LoVo (cell line): ENCODE data around the gene TMEM156.
"Not testable (repeated sequence)": the region's sequence is repeated elsewhere in the genome, so short reads cannot be mapped to it uniquely, and the experiment has no call there.

Source experiments
- DNase-seq: peaks from one replicate; pipeline ENCODE4 v3.0.0-alpha.2; 2016; ENCODE audit warnings: low spot score

The TMEM156 gene

GRCh38 chr4:38990241-38990640, 42.0 kb downstream of the TMEM156 start:
- no peak for DNase-seq

GRCh38 chr4:38989487-38989886, 42.7 kb downstream of the TMEM156 start:
- DNase-seq: no peak

DNA sequence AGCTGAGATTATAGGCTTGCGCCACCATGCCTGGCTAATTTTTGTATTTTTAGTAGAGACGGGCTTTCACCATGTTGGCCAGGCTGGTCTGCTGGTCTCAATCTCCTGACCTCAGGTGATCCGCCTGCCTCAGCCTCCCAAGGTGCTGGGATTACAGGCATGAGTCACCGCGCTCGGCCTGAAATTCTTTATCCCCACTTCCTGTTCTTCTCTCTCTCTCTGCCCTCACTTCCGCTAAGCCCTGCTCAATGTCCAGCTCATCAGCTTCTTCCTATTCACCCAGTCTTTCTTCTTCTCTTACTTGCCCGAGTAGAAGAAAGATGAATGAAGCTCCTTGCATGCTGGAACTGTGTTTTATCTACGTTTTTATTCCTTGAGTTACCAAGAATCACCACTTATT, 43.9 kb downstream of the TMEM156 start:
- DNase-seq: not testable (repeated sequence)

GRCh38 chr4:38987491-38987890, 44.7 kb downstream of the TMEM156 start:
- DNase-seq: no peak

DNA sequence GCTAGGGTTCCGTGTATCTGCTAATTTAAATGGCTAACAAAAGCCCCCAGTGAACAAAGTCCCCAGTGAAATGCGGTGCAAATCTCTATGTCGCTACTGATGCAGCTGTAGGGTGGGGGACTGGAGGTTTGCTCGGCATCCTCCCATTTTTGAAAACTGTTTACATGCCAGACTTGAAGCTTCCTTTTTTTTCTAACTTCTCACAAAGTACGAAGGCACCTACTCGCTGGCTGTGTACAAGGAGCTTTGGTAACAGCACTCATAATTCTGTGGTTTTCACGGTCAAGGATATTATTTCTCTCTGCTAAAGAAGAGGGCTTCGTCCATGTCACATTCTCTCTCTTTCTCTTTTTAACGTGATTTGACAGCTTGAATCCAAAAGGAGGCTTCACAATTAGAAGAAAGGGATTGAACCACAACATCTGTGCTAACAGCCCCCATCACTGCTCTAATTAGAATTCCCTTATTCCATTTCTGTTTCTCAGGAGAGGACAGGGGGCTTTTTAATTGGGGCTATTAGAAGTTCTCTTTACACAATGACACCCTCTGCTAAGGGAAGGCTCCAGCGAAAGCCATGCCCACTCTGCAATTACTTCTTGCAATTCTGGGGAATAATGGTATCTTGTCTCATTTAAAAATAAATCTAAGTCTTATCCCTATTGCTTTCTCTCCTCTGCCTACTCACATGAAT, 46.7 kb downstream of the TMEM156 start:
- no peak for DNase-seq

DNA sequence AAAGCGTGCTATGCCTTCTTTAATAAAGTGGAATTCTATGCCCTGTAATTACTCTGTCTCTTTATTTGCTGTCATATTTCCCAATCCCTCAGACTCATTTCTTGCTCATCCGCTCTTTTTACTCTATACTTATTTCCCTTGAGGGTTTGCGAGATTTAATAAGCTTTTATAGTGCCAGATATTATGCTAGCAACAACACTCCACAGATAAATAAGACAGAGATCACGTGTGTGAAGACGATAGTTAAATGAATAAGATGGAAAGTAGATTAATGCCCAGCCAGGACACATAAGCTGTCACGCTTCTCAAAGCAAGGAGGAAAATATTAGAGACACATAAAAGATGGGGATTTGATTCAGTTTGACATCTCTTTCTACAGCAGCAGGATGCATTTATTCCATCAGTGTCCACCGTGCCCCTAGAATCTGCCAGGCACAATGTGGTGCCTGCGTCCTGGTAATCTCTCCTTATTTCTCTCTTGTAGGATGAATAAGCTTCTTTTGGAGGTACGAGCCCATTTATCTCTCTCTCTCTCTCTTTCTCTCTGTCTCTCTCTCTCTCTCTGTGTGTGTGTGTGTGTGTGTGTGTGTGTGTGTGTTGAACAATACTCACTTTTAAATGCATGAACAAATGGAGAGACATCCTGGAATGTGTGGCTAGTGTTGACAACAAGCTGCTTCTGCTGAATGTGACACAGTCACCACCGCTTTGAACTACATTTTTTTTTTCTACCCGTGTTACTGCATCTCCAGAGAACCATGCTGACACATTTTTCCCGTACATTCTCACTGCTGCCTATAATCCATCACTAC, 48.2 kb downstream of the TMEM156 start:
- no peak for DNase-seq

- no peak for DNase-seq
Observed at GRCh38 chr4:38983291-38983690, 48.9 kb downstream of the TMEM156 start.

DNA sequence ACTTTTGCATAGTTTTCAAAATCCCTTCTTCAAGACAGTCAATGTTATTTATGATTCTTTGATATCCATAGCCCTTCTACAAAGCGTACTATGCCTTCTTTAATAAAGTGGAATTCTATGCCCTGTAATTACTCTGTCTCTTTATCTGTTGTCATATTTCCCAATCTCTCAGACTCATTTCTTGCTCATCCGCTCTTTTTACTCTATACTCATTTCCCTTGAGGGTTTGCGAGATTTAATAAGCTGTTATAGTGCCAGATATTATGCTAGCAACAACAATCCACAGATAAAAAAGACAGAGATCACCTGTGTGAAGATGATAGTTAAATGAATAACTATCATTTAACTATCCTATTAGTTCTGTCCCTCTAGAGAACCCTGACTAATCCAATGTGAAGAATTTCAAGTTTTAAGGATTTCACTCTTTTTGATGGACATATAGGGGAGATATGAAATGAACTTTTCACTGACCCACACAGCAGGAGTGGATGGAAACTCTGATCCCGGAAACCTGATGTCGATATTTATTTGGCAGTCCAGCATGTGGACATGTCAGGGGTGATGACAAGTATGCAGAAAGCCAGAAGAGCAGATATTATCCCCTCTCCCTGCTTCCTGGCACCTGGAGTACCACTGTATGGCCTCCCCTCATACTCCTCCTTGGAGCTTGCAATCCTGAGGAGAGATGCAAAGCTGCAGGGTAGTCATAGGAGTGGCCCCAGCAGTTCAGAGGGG, 49.7 kb downstream of the TMEM156 start:
- no peak for DNase-seq

- DNase-seq: no peak
Observed at GRCh38 chr4:38980903-38981676, 51.1 kb downstream of the TMEM156 start.

DNA sequence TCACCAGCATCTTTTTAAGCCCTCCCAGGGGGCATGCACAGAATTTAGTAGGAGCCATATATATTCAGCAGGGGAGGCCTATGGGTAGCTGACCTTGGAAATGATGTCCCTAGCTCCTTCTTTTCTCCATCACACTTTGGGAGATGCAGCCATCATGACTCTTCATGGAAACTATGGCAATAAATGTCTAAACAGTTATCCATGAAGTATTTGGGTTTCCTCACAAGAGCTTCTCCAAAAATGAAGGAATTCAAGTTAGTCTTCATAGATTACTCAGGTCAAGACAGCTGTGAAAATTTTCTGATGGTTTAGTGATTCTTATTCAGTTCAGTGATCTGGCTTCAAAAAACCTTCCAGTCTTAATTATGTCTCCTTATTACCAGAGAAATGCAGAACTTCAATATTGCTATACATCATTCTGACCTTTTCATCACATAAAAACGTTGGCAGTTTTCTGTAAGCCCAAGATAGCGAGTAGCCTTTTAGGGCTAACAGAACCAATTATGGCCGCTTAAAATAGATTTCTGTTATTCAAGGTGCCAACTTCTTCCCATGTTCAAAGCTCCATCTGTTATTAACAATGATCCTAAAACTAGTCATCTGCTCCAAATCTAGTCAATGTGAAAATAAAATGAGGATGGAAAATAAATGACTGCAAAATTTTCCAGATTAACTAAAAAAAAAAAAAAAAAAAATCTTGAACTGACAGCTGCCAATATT, 52.5 kb downstream of the TMEM156 start:
- no peak for DNase-seq

- no peak for DNase-seq
Observed at GRCh38 chr4:38979081-38979480, 53.1 kb downstream of the TMEM156 start.

DNA sequence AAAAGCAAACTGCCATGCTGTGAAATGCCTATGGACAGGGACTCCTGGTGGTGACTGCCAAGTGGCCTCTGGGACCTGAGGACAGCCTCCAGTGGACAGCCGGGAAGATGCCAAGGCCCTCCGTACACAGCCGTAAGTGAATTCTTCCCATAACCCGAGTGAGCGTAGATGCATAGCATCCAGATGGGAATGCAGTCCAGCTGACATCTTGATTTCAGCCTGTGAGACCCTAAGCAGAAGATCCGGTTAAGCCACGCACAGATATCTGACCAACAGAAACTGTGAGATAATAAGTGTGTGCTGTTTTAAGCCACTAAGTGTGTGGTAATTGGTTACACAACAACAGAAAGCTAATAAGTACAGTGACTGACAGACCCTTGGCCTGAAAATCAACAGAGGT, 55.9 kb downstream of the TMEM156 start:
- DNase-seq: no peak

GRCh38 chr4:38968668-38969067, 63.5 kb downstream of the TMEM156 start:
- no peak for DNase-seq

GRCh38 chr4:38967260-38968095, 64.7 kb downstream of the TMEM156 start:
- DNase-seq: peak; percentile 54

- DNase-seq: no peak
Observed at GRCh38 chr4:38965866-38966265, 66.3 kb downstream of the TMEM156 start.

DNA sequence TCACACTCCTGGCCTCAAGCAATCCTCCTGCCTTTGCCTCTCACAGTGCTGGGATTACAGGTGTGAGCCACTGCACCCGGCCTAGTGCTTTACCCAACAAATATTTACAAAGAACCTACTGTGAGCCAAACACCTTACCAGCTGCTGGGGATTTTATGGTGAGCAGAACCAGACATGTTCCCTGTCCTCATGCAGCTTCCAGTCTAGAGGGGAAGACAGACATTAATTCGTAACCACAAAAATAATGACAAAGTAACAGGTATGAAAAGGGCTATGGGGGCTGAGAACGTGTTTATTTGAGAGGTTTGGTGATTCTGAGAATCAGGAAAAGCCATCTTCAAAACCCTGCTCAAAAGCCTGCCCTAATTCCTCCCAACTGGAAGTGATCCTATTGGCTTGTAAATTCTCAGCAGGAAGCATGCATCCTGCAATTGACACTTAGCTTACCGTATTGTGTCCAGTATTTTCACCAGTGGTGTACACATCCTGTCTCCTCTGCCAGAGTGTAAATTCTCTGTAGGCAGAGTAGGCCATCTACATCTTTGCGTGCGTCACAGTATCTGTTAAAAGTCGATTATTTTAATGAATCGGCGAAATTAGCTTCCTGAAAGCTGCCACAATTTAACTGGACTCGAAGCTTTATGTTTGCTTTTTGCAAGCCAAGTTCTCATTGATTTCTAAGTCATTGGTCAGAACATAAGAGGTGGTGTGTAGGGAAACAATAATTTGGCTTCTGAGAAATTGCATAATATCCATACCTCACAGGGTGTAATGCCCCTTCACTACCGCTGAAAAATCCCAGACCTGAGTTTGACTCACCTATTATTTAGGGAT, 67.0 kb downstream of the TMEM156 start:
- no peak for DNase-seq

GRCh38 chr4:38959248-38959647, 73.0 kb downstream of the TMEM156 start:
- DNase-seq: not testable (repeated sequence)

DNA sequence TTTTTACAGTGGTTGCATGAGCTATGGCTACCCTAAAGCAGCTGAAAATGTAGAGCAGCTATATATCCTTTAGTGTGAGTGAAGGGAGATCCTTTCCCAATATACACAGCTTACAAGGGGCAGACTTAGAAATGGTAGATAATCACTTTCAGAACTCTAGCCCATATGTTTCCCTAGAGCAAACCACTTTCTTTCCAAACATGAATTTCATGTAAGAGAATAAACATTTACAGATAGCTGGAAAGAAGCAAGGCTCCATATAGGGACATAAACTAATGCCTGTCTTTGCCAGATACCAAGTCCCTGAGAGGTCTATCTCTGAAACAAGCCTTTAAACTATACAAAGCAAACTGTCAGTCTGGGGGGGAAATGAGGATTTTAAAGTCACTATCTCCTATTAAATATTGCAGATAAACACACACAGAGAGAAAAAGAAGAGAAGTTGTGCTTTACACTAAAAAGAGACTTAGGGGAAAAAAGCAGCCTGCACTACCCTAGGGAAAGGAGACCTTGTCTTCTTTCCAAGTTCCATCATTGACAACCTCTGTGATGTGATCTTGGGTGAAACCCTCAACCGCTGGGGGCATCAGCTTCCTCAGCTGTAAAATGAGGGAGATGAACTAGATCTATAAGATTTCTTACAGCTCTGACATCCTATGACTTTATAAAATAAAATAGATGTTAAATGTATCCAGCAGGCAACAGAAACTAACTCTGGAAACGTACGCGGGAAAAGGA, 73.6 kb downstream of the TMEM156 start:
- DNase-seq: no peak

DNA sequence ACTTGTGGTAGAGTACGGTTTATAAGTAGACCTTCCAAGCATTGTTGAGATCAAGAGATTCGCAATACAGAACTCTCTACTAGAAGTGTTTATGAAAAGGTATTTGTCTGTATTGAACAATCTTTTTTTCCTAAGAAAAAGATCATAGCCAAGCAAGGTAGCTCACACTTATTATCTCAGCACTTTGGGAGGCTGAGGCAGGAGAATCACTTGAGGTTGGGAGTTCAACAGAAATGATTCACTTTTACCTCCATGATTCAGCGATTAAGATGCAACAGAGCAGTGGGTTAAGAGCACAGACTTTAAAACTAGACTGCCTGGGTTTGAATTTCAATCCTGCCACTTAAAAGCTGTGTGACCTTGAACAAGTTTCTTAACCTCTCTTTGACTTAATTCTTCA, 74.3 kb downstream of the TMEM156 start:
- DNase-seq: no peak
